Measurements from ENCODE around the gene FGF4.
"Not testable (repeated sequence)": the region's sequence is repeated elsewhere in the genome, so short reads cannot be mapped to it uniquely, and the experiment has no call there.

FGF4 gene

GRCh38 chr11:69765498-69765995 is 9.6 kb downstream of the FGF4 start:
- DNase-seq: no peak

- not testable (repeated sequence) for DNase-seq
Measured at GRCh38 chr11:69764918-69765317, 10.2 kb downstream of the FGF4 start.

GRCh38 chr11:69760319-69760718 is 14.8 kb downstream of the FGF4 start:
- DNase-seq: no peak

GRCh38 chr11:69752890-69753289 is 22.3 kb downstream of the FGF4 start:
- no peak for DNase-seq

GRCh38 chr11:69750875-69751597 is 24.1 kb downstream of the FGF4 start:
- DNase-seq: no peak

- DNase-seq: no peak
Measured at GRCh38 chr11:69750108-69750850, 24.9 kb downstream of the FGF4 start.

- no peak for DNase-seq
Measured at GRCh38 chr11:69748637-69749036, 26.5 kb downstream of the FGF4 start.

GRCh38 chr11:69746752-69747742 is 28.1 kb downstream of the FGF4 start:
- no peak for DNase-seq

- no peak for DNase-seq
Measured at GRCh38 chr11:69746140-69746539, 29.0 kb downstream of the FGF4 start.

GRCh38 chr11:69745201-69745600 is 29.9 kb downstream of the FGF4 start:
- DNase-seq: no peak

- no peak for DNase-seq
Measured at GRCh38 chr11:69744435-69744834, 30.7 kb downstream of the FGF4 start.

GRCh38 chr11:69734841-69735240 is 40.3 kb downstream of the FGF4 start:
- no peak for DNase-seq

- no peak for DNase-seq
Measured at GRCh38 chr11:69734367-69734766, 40.8 kb downstream of the FGF4 start.

GRCh38 chr11:69732910-69733309 is 42.2 kb downstream of the FGF4 start:
- no peak for DNase-seq

- no peak for DNase-seq
Measured at GRCh38 chr11:69731110-69731509, 44.0 kb downstream of the FGF4 start.

GRCh38 chr11:69730500-69730899 is 44.6 kb downstream of the FGF4 start:
- no peak for DNase-seq

- no peak for DNase-seq
Measured at GRCh38 chr11:69729252-69729651, 45.9 kb downstream of the FGF4 start.

- DNase-seq: no peak
Measured at GRCh38 chr11:69727266-69727665, 47.9 kb downstream of the FGF4 start.

GRCh38 chr11:69726481-69726880 is 48.7 kb downstream of the FGF4 start:
- no peak for DNase-seq

- no peak for DNase-seq
Measured at GRCh38 chr11:69726019-69726418, 49.1 kb downstream of the FGF4 start.

- no peak for DNase-seq
Measured at GRCh38 chr11:69721745-69722144, 53.4 kb downstream of the FGF4 start.

GRCh38 chr11:69721106-69721505 is 54.0 kb downstream of the FGF4 start:
- no peak for DNase-seq

All from CD4-positive, alpha-beta T cell treated with Interleukin-17A for 1 hour (primary cell).